SK-N-SH (cell line): ENCODE results near the gene RAMP3. TPM values are rescaled to one million over a fixed set of nuclear protein-coding genes. Genes with fewer than 3 reads are reported as not detected.

ENCODE experiments used
- CTCF ChIA-PET: fragments of 300-600, 350-600 bp; formaldehyde crosslinking; extraction: SDS; loops from one replicate; lab custom pipeline; 2021; lab: Yijun Ruan, JAX
- POLR2A ChIA-PET: fragments of 350-600 bp; sonication (Branson Sonifier 250); formaldehyde crosslinking; extraction: SDS; loops from one replicate; lab custom pipeline; 2020; ENCODE audit warnings: antibody characterized with exemption, inconsistent platforms; lab: Yijun Ruan, JAX
- DNase-seq: peaks from one replicate; pipeline ENCODE4 v3.0.0; 2012
- H2AFZ ChIP-seq: fragments of 200-600 bp; sonication (generic); 2 replicates; pipeline ENCODE4 v1.8.1; 2016; ENCODE audit warnings: antibody characterized with exemption, mild to moderate bottlenecking, low read depth
- H3F3A ChIP-seq: fragments of 200-600 bp; sonication (generic); replicated peaks from 2 replicates; pipeline ENCODE3; 2016; ENCODE audit warnings: antibody characterized with exemption, mild to moderate bottlenecking; ENCODE audit not compliant: insufficient read depth
- H3K27ac ChIP-seq, 2 experiments: fragments of 200-500 bp in 1 of 2; fragments of 200-600 bp in 1 of 2; sonication (Bioruptor generic) in 1 of 2; sonication (generic), shearing (Covaris generic) in 1 of 2; 2 replicates each; pipeline versions ENCODE4 v1.5.1 to v1.6.1; 2014 to 2016; ENCODE audit warnings: low read depth in 2 of 2, inconsistent platforms in 1 of 2, low read length in 1 of 2, mild to moderate bottlenecking in 1 of 2, mixed read lengths in 1 of 2
- H3K27me3 ChIP-seq: fragments of 200-600 bp; sonication (generic), shearing (Covaris generic); 2 replicates; pipeline ENCODE4 v1.6.1; 2016; ENCODE audit warnings: mixed run types; ENCODE audit not compliant: insufficient read depth
- H3K36me3 ChIP-seq, 2 experiments: fragments of 200-500 bp in 1 of 2; fragments of 200-600 bp in 1 of 2; sonication (Bioruptor generic) in 1 of 2; sonication (generic) in 1 of 2; replicated peaks in 1 of 2; 2 replicates each; pipeline versions ENCODE3 to v1.5.1; 2014 to 2016; ENCODE audit warnings: low read length in 1 of 2, mild to moderate bottlenecking in 1 of 2; ENCODE audit not compliant: insufficient read depth in 2 of 2, control insufficient read depth in 1 of 2
- H3K4me1 ChIP-seq, 2 experiments: fragments of 200-500 bp in 1 of 2; fragments of 200-600 bp in 1 of 2; sonication (Bioruptor generic) in 1 of 2; sonication (generic), shearing (Covaris generic) in 1 of 2; 2 replicates each; pipeline versions ENCODE4 v1.5.1 to v1.6.1; 2014 to 2016; ENCODE audit warnings: low read depth in 1 of 2, low read length in 1 of 2, mixed run types in 1 of 2; ENCODE audit not compliant: insufficient read depth in 2 of 2, control insufficient read depth in 1 of 2
- H3K4me2 ChIP-seq: fragments of 200-600 bp; sonication (generic), shearing (Covaris generic); 2 replicates; pipeline ENCODE4 v1.6.1; 2017; ENCODE audit warnings: mixed run types
- H3K4me3 ChIP-seq, 2 experiments: fragments of 200-500 bp in 1 of 2; fragments of 200-600 bp in 1 of 2; sonication (Bioruptor generic) in 1 of 2; sonication (generic), shearing (Covaris generic) in 1 of 2; 2 replicates each; pipeline versions ENCODE4 v1.5.1 to v1.8.1; 2014 to 2016; ENCODE audit warnings: low read depth in 2 of 2, inconsistent platforms in 1 of 2, low read length in 1 of 2, mild to moderate bottlenecking in 1 of 2, mixed read lengths in 1 of 2, moderate library complexity in 1 of 2
- H3K79me2 ChIP-seq: fragments of 200-600 bp; sonication (generic); 2 replicates; pipeline ENCODE4 v1.8.1; 2017; ENCODE audit warnings: mild to moderate bottlenecking; ENCODE audit not compliant: insufficient read depth
- H3K9ac ChIP-seq: fragments of 200-600 bp; sonication (generic); 2 replicates; pipeline ENCODE4 v1.6.1; 2017; ENCODE audit warnings: mixed run types
- H3K9me2 ChIP-seq: fragments of 200-600 bp; sonication (generic); 2 replicates; pipeline ENCODE4 v1.6.1; 2017; ENCODE audit warnings: mixed run types
- H3K9me3 ChIP-seq: fragments of 200-600 bp; sonication (generic); 2 replicates; pipeline ENCODE4 v1.6.1; 2017; ENCODE audit warnings: mixed run types, mild to moderate bottlenecking, moderate library complexity
- H4K20me1 ChIP-seq: fragments of 200-600 bp; sonication (generic); 2 replicates; pipeline ENCODE4 v1.6.1; 2017; ENCODE audit warnings: mild to moderate bottlenecking, mixed run types; ENCODE audit not compliant: insufficient read depth
- EP300 ChIP-seq, 2 experiments: IDR thresholded peaks; 2 replicates each; pipeline versions ENCODE4 v1.4.0 to v1.6.1; 2012; ENCODE audit warnings: borderline replicate concordance in 1 of 2, low read depth in 1 of 2, low read length in 1 of 2
- FOXJ3 ChIP-seq: sonication (generic); formaldehyde crosslinking; IDR thresholded peaks from 2 replicates; pipeline ENCODE4 v1.5.1; 2020; ENCODE audit warnings: mild to moderate bottlenecking, missing genetic modification reagents
- IRF3 ChIP-seq: fragments of 150-350 bp; IDR thresholded peaks from 2 replicates; pipeline ENCODE4 v1.6.1; 2016; ENCODE audit warnings: mild to moderate bottlenecking, low read depth, low read length
- MEF2A ChIP-seq: IDR thresholded peaks from 2 replicates; pipeline ENCODE4 v1.4.0; 2012; ENCODE audit warnings: low read depth, borderline replicate concordance
- MXI1 ChIP-seq: IDR thresholded peaks from 2 replicates; pipeline ENCODE4 v1.6.1; 2012; ENCODE audit warnings: mild to moderate bottlenecking, low read depth, low read length, improper control_type of control experiment
- RCOR1 ChIP-seq: fragments of 150-350 bp; IDR thresholded peaks from 2 replicates; pipeline ENCODE4 v1.6.1; 2017; ENCODE audit warnings: antibody characterized with exemption, low read length
- REST ChIP-seq: IDR thresholded peaks from 2 replicates; pipeline ENCODE4 v1.6.1; 2012; ENCODE audit warnings: mild to moderate bottlenecking, low read depth, low read length, moderate library complexity
- RFX5 ChIP-seq: IDR thresholded peaks from 2 replicates; pipeline ENCODE4 v1.6.1; 2012; ENCODE audit warnings: mild to moderate bottlenecking, improper control_type of control experiment, low read length
- SMC3 ChIP-seq: IDR thresholded peaks from 2 replicates; pipeline ENCODE4 v1.6.1; 2012; ENCODE audit warnings: low read depth, low read length, improper control_type of control experiment
- YY1 ChIP-seq: IDR thresholded peaks from 2 replicates; pipeline ENCODE4 v1.4.0; 2012; ENCODE audit warnings: low read depth, mild to moderate bottlenecking
- WGBS: methylation state at CpG from one replicate; pipeline ENCODE4 v1.1.6; 2017; ENCODE audit warnings: low lambda C conversion rate; 5-methylcytosine and 5-hydroxymethylcytosine counted together
- polyA plus RNA-seq, 3 experiments: library from polyadenylated mRNA; depleted of rRNA; stranded (reverse); fragments of >200 nt; gene quantifications; 2 replicates each; pipeline ENCODE4 v1.2.3, GENCODE V29; 2012
- TF ChIP-seq, protein P1 (sequence below): IDR thresholded peaks from 2 replicates; pipeline ENCODE4 v1.4.0; 2012; ENCODE audit warnings: low read depth, borderline replicate concordance

RAMP3 gene
- polyA plus RNA-seq, 1 of the 3 experiments (the other 2 are of a cell fraction): not detected

GRCh38 chr7:45162943-45163691, 5.5 kb downstream of the RAMP3 start:
- 35% methylated on average over 2 of the region's 2 CpGs for WGBS
- TF ChIP-seq SMC3: no peak
- TF ChIP-seq MEF2A: no peak
- TF ChIP-seq REST: no peak
- no peak for TF ChIP-seq RFX5
- TF ChIP-seq IRF3: no peak
- no peak for TF ChIP-seq MXI1
- no peak for TF ChIP-seq RCOR1
- TF ChIP-seq, protein P1, sequence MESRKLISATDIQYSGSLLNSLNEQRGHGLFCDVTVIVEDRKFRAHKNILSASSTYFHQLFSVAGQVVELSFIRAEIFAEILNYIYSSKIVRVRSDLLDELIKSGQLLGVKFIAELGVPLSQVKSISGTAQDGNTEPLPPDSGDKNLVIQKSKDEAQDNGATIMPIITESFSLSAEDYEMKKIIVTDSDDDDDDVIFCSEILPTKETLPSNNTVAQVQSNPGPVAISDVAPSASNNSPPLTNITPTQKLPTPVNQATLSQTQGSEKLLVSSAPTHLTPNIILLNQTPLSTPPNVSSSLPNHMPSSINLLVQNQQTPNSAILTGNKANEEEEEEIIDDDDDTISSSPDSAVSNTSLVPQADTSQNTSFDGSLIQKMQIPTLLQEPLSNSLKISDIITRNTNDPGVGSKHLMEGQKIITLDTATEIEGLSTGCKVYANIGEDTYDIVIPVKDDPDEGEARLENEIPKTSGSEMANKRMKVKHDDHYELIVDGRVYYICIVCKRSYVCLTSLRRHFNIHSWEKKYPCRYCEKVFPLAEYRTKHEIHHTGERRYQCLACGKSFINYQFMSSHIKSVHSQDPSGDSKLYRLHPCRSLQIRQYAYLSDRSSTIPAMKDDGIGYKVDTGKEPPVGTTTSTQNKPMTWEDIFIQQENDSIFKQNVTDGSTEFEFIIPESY: no peak
- TF ChIP-seq EP300 (IDR thresholded peaks at IDR 0.05; ENCODE audit: borderline replicate concordance in 1 of 2, low read depth in 1 of 2, low read length in 1 of 2): no peak
- no peak for TF ChIP-seq YY1
- TF ChIP-seq FOXJ3 (CRISPR knock-in tag): no peak

More at GRCh38 chr7:45162943-45163691, 5.5 kb downstream of the RAMP3 start:
- no peaks in the 10 kb centered on the region for H3K79me2 ChIP-seq
- no peaks in the 10 kb centered on the region for H4K20me1 ChIP-seq
- no peak overlapping the region for H3K9ac ChIP-seq
- no peak overlapping the region for H3K4me3 ChIP-seq
- no peaks in the 10 kb centered on the region for H3K36me3 ChIP-seq
- POLR2A ChIA-PET: no interaction called here
- no peak overlapping the region for H2AFZ ChIP-seq
- no peaks in the 10 kb centered on the region for H3F3A ChIP-seq
- H3K9me3 ChIP-seq: 0 out of 2 replicates have a peak, but pooled peaks cover 4% of the 10 kb centered on the region
- DNase-seq: no peak
- no peaks in the 10 kb centered on the region for H3K9me2 ChIP-seq
- H3K27ac ChIP-seq: no peak overlapping the region
- no peak overlapping the region for H3K4me2 ChIP-seq
- peaks cover 0 to 12% of the 10 kb centered on the region in 2 experiments; a peak in 1 of 4 replicates for H3K4me1 ChIP-seq
- CTCF ChIA-PET: interaction anchor here (0.8 to 2.6 kb wide), 5 partner anchors 9 to 557 kb away, joined by 3 to 15 read pairs (median 3); no protein-coding TSS in a partner anchor
- H3K27me3 ChIP-seq: peaks cover 12% of the 10 kb centered on the region
